Brain microvascular endothelial cell (primary cell): ENCODE results near the gene PATL1.

Experiments
- DNase-seq: peaks from one replicate; pipeline ENCODE4 v3.0.0-alpha.2; 2020
- H3K27ac ChIP-seq: fragments of 250-450 bp; sonication (Bioruptor Pico); 2 replicates; pipeline ENCODE4 v1.5.1; 2020; ENCODE audit warnings: mild to moderate bottlenecking, moderate library complexity
- H3K27me3 ChIP-seq: fragments of 250-450 bp; sonication (Bioruptor Pico); replicated peaks from 2 replicates; pipeline ENCODE4 v1.5.1; 2020; ENCODE audit warnings: mild to moderate bottlenecking
- H3K36me3 ChIP-seq: fragments of 250-450 bp; sonication (Bioruptor Pico); replicated peaks from 2 replicates; pipeline ENCODE4 v1.5.1; 2020; ENCODE audit warnings: mild to moderate bottlenecking
- H3K4me3 ChIP-seq: 2 replicates; pipeline ENCODE4 v1.5.1; 2011; ENCODE audit warnings: low read depth, mild to moderate bottlenecking, control low read depth, low read length, moderate library complexity
- CTCF ChIP-seq: IDR thresholded peaks from 2 replicates; pipeline ENCODE4 v1.5.1; 2011; ENCODE audit warnings: low read depth, mild to moderate bottlenecking, moderate library complexity, low read length, control low read depth, inconsistent platforms; ENCODE audit errors: missing control alignments
- in situ Hi-C: cut with HindIII; loops from 2 replicates; pipeline ENCODE4 v1.10.0; 2017; ENCODE audit warnings: low sequenced_read_pairs, low pct_ligation_motif_present

Gene PATL1

GRCh38 chr11:59678118-59678812 lies 9.4 kb upstream of the PATL1 start:
- in situ Hi-C loops, result no loop called here
- no peak overlapping the region for H3K27ac ChIP-seq
- no peak for DNase-seq

GRCh38 chr11:59676205-59676604 lies 7.4 kb upstream of the PATL1 start:
- no peak for DNase-seq
- Histone ChIP-seq H3K36me3 (no peaks in the 10 kb centered on the region), H3K27ac (no peak overlapping the region), H3K27me3 (no peaks in the 10 kb centered on the region), H3K4me3 (no peak overlapping the region)
- TF ChIP-seq CTCF, result no peak
- in situ Hi-C loops, result no loop called here

More at GRCh38 chr11:59678118-59678812, 9.4 kb upstream of the PATL1 start:
- H3K27me3 ChIP-seq, result no peaks in the 10 kb centered on the region
- peak; percentile 13 for TF ChIP-seq CTCF
- no peaks in the 10 kb centered on the region for H3K36me3 ChIP-seq
- no peak overlapping the region for H3K4me3 ChIP-seq

GRCh38 chr11:59674291-59674690 lies 5.5 kb upstream of the PATL1 start:
- no peak for TF ChIP-seq CTCF
- Histone ChIP-seq H3K27me3 (no peaks in the 10 kb centered on the region), H3K4me3 (no peak overlapping the region), H3K27ac (no peak overlapping the region), H3K36me3 (no peaks in the 10 kb centered on the region)
- DNase-seq, result no peak
- in situ Hi-C loops, result no loop called here

- H3K36me3 ChIP-seq, result no peaks in the 10 kb centered on the region
- DNase-seq, result no peak
- no peak overlapping the region for H3K27ac ChIP-seq
- H3K27me3 ChIP-seq, result no peaks in the 10 kb centered on the region
- in situ Hi-C loops, result no loop called here
- no peak overlapping the region for H3K4me3 ChIP-seq
- TF ChIP-seq CTCF, result no peak
Observed at GRCh38 chr11:59673291-59673690, 4.5 kb upstream of the PATL1 start.

- Histone ChIP-seq H3K27me3 (no peaks in the 10 kb centered on the region), H3K27ac (no peak overlapping the region), H3K4me3 (no peak overlapping the region), H3K36me3 (peaks cover 3% of the 10 kb centered on the region)
- TF ChIP-seq CTCF, result no peak
- in situ Hi-C loops, result no loop called here
- no peak for DNase-seq
Observed at GRCh38 chr11:59671471-59671870, 2.6 kb upstream of the PATL1 start.

GRCh38 chr11:59669611-59670009 lies 773 bp upstream of the PATL1 start:
- Histone ChIP-seq H3K4me3 (peak overlapping the region; percentile 73), H3K27ac (peak overlapping the region; percentile 96), H3K27me3 (no peaks in the 10 kb centered on the region), H3K36me3 (peaks cover 17% of the 10 kb centered on the region)
- peak; percentile 13 for TF ChIP-seq CTCF
- DNase-seq, result peak; percentile 40
- in situ Hi-C loops, result no loop called here
